Stimulated activated CD4-positive, alpha-beta T cell treated with anti-CD3 and anti-CD28 coated beads, Interleukin-1b, Interleukin-23, amount 100 ng/mL, for 24 hours (primary cell): Measurements from ENCODE around the gene MUC5B.
"Not testable (repeated sequence)": the region's sequence is repeated elsewhere in the genome, so short reads cannot be mapped to it uniquely, and the experiment has no call there.

ENCODE experiments used
- DNase-seq, 4 experiments: peaks; one replicate each; pipeline ENCODE4 v3.0.0-alpha.2; 2020; ENCODE audit warnings: low read depth in 4 of 4, low spot score in 1 of 4

Gene MUC5B

DNA sequence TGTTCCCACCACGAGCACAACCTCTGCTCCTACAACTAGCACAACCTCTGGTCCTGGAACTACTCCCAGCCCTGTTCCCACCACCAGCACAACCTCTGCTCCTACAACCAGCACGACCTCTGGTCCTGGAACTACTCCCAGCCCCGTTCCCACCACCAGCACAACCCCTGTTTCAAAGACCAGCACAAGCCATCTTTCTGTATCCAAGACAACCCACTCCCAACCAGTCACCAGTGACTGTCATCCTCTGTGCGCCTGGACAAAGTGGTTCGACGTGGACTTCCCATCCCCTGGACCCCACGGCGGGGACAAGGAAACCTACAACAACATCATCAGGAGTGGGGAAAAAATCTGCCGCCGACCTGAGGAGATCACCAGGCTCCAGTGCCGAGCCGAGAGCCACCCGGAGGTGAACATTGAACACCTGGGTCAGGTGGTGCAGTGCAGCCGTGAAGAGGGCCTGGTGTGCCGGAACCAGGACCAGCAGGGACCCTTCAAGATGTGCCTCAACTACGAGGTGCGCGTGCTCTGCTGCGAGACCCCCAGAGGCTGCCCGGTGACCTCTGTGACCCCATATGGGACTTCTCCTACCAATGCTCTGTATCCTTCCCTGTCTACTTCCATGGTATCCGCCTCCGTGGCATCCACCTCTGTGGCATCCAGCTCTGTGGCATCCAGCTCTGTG lies 30.9 kb upstream of the MUC5B start:
- not testable (repeated sequence) for DNase-seq

- DNase-seq: no peak
These were observed 30.0 kb upstream of the MUC5B start for GRCh38 chr11:1192741-1193325.

GRCh38 chr11:1193326-1194230 lies 29.3 kb upstream of the MUC5B start:
- no peak for DNase-seq

GRCh38 chr11:1194231-1194976 lies 28.5 kb upstream of the MUC5B start:
- DNase-seq: no peak

DNA sequence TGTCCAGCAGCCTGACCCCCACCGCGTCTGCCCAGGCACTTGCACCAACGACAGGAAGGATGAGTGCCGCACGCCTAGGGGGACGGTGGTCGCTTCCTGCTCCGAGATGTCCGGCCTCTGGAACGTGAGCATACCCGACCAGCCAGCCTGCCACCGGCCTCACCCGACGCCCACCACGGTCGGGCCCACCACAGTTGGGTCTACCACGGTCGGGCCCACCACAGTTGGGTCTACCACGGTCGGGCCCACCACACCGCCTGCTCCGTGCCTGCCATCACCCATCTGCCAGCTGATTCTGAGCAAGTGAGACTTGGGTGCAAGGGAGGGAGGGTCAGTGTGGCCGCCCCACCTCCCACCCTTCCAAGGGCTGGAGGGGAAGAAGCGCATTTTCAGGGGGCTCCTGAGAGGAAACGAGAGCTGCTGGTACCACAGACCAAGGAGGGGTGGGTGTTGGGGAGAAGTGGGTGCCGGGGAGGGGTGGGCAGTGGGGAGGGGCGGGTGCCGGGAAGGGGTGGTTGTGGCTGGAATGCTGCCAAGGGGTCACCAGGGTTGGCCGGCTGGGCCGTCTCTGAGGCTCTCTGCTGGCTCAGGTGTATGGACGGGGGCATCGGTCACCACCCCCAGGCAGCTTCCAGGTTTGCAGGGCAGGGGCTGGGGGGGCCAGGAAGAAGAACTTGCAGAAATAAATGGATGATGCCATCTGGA lies 27.7 kb upstream of the MUC5B start:
- no peak for DNase-seq

DNA sequence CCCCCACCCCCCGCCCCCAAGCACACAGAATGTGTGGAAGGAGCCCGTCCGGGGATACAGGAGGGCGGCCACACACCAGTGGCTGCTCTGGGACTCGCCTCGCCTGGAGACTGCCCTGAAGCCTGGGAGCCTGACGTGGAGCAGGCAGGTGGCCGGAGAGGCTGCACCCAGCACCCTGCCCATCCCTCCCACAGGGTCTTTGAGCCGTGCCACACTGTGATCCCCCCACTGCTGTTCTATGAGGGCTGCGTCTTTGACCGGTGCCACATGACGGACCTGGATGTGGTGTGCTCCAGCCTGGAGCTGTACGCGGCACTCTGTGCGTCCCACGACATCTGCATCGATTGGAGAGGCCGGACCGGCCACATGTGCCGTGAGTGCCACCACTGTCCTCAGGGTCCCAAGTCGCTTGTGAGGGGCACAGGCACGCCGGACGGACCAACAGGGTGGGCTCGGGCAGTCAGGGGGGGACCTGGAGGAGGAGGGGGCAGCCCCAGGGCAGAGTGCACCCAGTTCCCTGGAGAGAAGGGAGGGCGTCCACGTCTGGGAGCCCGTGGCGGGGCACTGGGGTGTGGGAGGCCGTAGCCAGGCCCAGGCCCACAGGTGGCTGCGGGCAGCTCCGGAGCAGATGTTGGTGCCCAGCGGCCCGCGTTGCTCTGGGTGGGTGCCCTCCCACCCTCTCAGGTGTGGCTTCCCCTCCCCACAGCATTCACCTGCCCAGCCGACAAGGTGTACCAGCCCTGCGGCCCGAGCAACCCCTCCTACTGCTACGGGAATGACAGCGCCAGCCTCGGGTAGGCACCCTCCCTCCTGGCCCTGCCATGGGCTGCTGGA lies 27.0 kb upstream of the MUC5B start:
- DNase-seq: no peak

DNA sequence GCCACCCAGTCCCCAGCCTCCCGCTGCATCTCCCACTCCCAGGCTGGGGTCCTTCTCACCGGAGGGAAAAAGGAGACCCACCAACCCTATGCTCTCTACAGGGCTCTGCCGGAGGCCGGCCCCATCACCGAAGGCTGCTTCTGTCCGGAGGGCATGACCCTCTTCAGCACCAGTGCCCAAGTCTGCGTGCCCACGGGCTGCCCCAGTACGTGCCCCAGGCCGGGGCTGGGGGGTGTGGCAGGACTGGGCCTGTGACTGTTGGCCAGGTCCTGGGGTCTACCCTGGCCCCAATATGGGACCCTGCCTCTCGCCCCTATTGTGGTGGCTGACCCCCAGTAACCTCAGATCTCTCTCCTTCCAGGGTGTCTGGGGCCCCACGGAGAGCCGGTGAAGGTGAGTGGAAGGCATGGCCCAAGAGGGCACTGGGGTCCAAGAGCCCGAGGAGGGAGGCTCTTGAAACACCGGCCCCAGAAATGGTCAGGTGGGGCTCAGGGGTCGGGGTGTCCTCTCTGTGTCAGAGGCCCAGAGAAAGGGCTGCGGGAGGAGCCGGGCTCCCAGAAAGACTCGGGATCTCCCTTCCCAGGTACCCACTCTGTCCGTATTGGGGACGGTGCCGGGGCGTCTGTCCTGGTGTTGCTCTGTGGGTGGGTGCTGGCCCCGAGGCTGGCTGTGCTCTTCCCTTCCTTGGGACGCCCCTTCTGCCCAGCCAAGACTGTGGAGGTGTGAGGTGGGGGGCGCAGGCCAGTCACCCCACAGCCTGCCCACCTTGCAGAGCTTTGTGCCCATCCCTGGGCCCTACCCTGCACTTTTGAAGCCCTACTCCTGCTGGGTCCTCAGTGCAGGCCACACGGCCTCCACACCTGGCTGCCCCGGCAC lies 26.1 kb upstream of the MUC5B start:
- DNase-seq: no peak

DNA sequence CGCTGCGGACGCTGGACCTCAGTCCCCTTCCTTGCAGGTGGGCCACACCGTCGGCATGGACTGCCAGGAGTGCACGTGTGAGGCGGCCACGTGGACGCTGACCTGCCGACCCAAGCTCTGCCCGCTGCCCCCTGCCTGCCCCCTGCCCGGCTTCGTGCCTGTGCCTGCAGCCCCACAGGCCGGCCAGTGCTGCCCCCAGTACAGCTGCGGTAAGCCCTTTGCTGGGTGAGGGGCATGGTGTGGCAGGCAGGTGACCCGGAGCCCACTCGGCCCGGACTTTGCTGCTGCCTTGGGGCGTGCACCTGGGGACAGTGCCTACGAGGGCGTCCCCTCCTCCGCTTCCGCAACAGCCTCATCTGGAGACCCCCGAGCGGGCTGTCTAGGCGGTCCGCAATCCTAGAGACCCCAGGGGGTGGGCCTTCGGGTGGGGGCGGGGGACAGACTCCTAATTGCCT lies 25.4 kb upstream of the MUC5B start:
- DNase-seq: no peak

DNA sequence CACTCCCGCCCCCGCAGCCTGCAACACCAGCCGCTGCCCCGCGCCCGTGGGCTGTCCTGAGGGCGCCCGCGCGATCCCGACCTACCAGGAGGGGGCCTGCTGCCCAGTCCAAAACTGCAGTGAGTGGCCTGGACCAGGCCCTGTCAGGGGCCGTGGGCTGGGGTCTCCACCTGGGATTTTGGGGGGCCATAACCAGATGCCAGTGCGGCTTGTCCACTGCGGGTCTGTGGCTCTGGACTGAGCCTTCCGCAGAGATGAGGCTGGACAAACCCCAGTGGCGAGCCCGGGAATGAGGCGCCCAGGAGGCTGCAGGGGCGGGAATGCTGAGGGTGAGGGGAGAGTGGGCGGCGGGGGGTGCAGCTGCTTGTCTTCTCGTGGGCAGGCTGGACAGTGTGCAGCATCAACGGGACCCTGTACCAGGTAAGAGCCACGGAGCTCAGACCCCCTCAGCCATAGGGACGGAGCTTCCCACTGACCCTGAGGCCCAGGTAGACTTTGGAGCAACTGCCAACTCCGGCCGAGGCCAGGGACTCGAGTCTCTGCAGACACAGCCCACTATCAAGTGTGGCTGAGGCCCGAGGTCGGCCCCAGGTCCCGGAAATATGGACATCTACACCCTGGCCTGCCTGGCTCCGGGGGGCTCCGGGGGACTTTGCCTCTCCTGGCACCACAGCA lies 24.8 kb upstream of the MUC5B start:
- no peak for DNase-seq

DNA sequence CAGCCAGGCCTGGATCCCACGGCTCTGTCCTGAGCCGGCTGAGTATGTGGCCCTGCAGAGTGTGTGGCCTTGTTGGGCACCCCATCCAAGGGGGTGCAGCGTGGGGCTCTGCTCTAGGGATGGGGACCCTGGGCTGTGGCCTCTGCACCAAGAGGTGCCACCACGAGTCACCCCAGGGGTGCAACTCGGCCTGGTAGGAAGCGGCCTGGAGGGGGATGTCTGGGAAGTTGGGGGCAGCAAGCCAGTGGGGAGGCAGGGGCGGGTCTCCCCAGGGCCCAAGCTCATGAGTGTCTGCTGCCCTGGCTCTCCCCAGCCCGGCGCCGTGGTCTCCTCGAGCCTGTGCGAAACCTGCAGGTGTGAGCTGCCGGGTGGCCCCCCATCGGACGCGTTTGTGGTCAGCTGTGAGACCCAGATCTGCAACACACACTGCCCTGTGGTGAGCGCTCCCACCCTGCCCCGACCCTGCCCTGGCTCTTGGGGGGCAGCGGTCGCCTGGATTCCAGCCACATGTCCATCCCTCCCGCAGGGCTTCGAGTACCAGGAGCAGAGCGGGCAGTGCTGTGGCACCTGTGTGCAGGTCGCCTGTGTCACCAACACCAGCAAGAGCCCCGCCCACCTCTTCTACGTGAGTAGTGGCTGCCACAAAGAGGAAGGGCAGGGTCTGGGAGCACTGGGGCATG lies 24.2 kb upstream of the MUC5B start:
- DNase-seq: no peak

DNA sequence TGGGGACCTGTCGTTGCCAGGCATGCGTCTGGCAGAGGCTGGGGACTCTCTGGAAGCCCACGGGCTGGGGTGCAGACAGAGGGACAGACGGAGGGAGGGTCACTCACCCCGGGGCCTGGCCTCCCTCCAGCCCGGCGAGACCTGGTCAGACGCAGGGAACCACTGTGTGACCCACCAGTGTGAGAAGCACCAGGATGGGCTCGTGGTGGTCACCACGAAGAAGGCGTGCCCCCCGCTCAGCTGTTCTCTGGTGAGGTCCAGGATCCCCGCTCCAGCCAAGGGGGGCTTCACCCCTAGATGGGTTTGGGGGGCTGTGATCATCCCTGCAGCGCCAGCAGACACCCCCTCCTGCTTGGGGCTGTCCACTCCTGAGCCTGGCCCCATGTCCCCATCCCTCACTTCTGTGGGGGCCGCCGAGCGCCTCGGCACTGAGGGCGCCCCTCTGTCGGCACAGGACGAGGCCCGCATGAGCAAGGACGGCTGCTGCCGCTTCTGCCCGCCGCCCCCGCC lies 23.6 kb upstream of the MUC5B start:
- no peak for DNase-seq

DNA sequence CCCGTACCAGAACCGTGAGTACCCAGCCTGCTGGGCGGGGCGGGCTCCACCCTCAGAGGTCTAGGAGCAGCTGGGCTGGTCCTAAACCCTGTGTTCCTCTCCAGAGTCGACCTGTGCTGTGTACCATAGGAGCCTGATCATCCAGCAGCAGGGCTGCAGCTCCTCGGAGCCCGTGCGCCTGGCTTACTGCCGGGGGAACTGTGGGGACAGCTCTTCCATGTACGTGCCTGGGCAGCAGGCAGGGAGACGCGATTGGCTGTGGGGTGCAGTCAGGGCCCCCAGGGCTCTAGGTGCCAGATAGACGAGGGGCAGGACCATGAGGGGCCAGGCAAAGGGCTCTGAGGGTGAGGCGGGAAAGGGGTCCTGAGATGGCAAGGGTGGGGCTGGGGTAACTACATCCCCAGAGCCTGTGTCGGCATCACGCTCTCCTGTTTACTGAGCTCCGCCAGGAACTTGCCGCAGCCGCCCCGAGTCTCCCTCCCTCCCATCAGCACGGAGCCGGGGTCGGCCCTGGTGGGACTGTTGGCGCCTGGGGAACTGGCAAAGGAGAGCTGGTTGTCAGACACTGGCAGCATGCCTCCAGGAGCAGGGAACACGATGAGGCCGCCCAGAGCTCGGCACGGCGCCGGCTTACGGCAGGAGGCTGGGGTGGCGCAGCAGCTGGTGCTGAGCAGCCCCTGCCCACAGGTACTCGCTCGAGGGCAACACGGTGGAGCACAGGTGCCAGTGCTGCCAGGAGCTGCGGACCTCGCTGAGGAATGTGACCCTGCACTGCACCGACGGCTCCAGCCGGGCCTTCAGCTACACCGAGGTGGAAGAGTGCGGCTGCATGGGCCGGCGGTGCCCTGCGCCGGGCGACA lies 22.9 kb upstream of the MUC5B start:
- no peak for DNase-seq

GRCh38 chr11:1200611-1201191 lies 22.2 kb upstream of the MUC5B start:
- DNase-seq: no peak

GRCh38 chr11:1201395-1202153 lies 21.3 kb upstream of the MUC5B start:
- DNase-seq: no peak

DNA sequence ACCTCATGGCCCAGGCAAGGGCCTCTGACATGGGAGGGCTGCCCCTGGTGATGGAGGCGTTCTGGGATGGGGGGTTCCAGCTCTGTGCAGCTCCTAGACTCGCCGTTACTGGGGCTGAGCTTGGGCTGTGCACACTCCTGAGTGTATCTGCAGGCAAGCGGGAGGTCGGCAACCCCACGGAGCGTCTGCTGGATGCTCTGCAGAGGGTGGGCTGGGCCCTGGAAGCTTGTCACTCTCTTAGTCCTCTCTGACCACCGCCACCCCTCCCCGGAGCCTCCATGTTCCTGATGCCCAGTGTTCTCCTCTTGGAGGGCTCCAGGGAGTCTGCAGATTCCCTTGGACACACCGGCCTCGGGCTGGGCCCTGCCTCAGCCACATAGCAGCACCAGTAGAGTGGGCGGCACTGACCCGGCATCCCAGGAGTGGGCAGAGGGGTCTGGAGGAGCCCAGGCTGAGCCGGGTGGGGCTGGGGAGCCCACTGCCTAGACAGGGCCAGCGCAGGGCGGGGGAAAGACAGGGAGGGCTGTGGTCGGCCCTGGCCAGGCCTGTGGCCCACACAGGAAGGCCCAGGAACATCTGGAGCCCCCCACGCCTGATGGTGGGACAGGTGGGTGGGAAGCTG lies 20.6 kb upstream of the MUC5B start:
- no peak for DNase-seq
